AG20443 (cell line): ENCODE results near the gene MGAT2.

Experiments used
- DNase-seq: peaks from one replicate; pipeline ENCODE4 v3.0.0; 2012; ENCODE audit warnings: low spot score, mixed read lengths

The MGAT2 gene

GRCh38 chr14:49620182-49621113, at the start of gene MGAT2, which contains the start of gene RPL36AL:
Gene MGAT2 (plus strand): TSS chr14:49620799. CDS start chr14:49621269, 470 bp downstream.
Gene RPL36AL (minus strand): TSS chr14:49620626. CDS start chr14:49619104, 1,522 bp downstream.
- peak; percentile 98 for DNase-seq

DNA sequence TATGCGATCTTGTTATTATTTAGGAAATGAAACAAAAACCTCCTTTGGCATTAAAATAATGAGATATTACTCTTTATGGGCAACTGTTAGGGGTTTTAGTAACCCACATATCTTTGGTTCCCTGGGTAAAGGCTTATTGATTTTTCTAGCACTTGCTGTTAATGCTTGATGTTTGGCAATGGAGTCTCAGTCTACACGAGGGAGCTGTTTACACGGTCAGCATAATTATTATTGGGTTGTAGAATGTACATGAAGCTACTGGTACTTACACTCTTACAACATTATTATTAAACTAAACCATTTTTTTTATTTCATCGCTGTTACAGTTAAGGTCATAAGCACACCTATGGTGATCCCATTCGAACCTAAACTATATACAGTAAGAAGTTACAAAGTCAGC, 46.6 kb upstream of the MGAT2 start:
- no peak for DNase-seq

- no peak for DNase-seq
These were observed 42.5 kb upstream of the MGAT2 start for GRCh38 chr14:49578141-49578540.

DNA sequence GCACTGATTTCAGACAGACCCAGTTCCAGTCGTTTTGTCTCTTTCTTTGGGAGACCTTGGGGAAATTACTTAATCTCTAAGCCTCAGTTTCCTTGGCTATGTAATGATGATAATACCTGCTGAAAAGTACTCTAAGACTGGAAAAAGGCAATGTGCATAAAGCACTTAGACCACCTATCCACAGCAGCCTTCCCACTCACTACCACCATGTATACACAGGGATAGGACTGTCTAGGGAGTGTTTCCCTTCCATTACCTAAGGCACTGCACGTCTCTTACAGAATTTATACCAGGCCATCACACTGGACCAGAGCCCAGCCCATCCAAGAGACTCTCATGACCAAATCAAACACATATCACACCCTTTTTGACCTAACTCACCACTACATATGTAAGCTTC, 40.8 kb upstream of the MGAT2 start:
- no peak for DNase-seq

DNA sequence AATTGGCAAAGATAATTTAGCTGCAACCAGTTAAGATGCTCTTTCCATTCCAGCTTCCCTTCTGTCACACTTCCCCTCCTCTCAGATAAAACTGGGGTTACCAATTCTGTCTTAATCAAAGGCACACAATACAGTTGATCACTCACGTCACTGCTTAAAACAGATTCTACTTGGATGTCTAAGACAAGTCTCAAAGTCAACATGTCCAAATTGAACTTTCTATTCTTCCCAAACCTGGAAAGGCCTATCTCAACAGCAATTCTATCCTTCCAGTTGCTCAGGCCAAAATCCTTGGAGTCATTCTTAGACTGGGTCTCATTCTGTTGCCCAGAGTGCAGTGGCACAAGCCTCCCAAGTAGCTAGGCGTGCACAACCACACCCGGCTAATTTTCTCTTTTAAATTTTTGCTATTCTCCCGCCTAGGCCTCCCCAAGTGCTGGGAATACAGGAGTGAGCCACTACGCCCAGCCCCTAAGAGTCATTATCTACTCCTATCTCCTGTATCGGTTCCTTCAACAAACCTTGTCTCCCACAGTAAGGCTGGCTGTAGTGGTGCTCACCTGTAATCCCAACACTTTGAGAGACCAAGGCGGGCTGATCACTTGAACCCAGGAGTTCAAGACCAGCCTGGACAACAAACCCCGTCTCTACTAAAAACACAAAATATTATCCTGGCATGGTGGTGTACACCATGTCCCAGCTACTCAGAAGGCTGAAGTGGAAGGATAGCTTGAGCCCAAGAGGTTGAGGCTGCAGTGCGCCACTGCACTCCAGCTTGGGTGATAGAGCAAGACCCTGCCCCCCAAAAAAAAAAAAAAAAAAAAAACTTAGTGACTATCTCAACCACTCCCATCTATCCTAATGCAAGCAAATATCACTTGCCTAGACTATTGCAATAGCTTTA, 39.1 kb upstream of the MGAT2 start:
- DNase-seq, result no peak

GRCh38 chr14:49582113-49582977, 38.3 kb upstream of the MGAT2 start:
- no peak for DNase-seq

DNA sequence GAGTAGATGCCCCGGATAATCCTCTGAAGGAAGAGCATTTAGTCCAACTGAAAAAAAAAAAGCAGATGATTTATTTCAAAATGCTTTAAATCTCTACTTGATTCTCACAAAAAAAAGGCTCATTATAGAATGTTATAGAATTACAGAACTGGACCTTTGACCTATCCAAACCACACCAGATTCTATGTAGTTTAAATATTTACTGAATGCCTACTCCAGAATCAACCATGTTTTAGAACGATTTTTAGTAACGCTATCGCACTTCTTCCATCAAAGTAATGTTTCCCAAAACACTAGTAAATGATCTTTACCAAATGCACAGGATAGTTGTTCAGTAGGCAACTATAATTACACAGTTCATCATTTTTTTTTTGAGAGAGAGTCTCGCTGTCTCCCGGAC, 37.0 kb upstream of the MGAT2 start:
- no peak for DNase-seq

DNA sequence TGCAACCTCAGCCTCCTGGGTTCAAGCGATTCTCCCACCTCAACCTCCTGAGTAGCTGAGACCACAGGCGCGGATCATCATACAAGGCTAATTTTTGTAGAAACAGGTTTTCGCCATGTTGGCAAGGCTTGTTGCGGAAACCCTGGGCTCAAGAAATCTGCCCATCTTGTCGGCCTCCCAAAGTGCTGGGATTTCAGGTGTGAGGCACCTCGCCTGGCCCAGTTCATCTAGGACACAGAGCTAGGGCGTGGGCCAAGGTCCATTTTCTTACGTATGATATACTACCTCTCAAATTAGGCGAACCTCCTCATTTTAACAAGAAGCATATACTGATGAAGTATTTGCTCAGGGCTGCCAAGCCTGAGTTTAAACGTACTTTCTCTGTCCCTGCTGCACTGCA, 36.5 kb upstream of the MGAT2 start:
- no peak for DNase-seq

- peak; percentile 8 for DNase-seq
These were observed 35.5 kb upstream of the MGAT2 start for GRCh38 chr14:49584981-49585640.

DNA sequence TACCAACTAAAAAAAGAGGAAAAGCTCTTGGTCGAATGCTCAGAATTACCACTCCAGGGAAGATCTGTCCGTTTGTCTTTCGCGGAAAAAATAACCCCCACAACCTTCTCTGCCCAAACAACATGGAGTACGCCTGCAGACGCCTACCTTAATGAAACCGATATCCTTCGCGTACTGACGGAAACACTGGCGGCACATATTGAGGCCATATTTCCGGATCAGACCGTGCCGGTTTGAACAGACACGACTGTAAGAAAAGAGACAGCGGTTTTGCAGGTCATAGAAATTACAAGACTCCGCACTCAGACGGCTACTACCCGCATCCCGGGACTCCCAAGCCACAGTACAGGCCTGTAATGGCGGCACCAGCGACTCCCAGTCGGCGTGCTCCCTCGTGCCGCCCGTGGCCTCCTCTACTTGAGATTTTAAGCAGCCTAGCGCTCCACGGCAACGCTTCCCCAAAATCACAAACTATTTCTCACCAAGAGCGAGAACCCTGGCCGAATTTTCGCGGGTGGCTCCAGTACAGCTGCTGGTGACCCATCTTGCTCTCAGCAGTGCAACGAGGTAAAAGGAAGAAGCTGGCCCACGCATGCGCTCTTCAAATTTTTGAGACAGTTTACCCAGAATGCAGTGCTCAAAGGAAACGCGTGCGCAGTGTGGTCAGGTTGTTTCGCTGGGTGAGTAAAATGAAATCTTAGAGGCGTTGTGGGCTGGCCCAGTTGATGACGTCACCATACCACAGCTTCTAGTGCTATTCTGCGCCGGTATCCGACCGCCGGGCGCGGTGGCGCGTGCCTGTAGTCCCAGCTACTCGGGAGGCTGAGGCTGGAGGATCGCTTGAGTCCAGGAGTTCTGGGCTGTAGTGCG, 34.6 kb upstream of the MGAT2 start, which contains the start of gene RPS29:
TSS of gene RPS29 (minus strand) at position 578 of the 870 bp plus-strand sequence. CDS start at position 544, 34 bp downstream.
- DNase-seq, result peak; percentile 97

DNA sequence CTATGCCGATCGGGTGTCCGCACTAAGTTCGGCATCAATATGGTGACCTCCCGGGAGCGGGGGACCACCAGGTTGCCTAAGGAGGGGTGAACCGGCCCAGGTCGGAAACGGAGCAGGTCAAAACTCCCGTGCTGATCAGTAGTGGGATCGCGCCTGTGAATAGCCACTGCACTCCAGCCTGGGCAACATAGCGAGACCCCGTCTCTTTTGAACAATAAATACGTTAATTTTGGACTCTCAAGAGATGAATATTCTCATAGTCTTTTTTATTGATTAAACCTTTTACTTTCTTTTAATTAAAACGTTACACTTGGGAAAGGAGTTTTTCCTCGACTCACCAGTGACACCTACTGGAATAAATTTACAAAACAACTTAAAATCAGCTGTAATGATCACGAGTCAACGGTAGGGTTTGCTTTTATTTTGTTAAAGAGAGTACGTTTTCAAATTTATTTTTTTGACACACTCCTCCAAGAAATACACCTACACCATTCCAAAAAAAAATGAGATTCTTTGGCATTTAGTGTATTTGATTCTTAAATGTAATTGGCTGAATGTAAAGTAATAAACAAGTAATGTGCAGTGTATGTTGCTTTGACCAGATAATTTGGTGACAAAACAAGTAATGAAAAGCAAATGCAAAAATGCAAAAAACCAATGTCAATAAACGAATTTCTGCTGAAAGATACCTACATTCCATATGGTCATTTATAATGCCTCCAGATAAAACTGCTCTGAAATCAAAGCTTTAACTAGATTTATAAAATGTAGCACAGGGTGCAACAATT, 33.7 kb upstream of the MGAT2 start:
- peak; percentile 54 for DNase-seq

GRCh38 chr14:49589387-49589786, 31.2 kb upstream of the MGAT2 start:
- no peak for DNase-seq

DNA sequence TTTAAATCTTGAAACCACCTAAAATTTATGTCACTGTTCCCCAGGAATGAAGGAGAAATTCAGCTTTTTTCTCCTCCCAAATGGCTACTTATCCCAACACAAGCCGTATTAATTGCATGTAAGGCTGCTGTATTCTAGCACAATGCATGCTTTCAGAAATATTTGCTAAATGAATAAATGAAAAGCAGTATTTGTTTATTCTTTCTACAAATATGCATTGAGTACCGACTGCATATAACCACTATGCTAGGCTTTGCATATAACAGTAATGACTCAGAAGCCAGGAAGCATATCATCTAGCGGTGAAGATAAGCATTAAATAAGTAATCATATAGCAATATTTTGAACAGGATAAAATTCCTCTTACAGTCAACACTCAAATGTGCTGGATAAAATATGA, 27.6 kb upstream of the MGAT2 start:
- no peak for DNase-seq

DNA sequence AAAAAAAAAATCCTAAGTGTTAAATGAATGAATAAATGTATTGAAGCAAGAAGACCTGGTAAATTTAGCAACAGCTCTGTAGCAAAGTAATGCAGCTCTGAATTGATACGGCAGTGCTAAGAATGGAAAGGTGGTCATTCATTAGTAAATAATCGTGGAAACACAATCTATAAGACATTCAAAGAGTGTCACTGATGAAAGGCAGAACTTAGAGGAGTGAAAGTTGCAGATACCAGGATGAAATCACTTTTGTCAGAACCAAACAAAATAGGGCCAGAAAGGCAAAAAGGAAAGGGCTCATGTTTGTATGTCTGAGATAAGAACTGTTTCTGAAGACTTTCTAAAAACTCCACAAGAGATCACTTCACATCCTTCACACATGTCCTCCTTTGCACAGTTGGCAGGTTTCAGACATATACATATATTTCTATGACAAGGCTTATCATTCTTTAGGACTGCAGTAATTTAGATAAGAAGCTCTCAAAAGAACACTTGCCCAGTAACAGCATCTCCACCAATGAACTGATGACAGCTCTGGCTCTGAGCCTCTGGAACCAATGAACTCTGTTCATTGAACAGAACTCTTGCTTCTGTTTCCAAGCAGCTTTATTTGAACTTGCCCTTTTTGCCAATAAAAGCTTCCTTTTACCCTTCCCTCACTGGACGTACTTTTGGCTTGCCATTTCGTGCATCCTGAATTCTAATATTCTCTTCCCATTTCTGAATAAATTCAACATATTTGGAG, 26.1 kb upstream of the MGAT2 start:
- peak; percentile 18 for DNase-seq

GRCh38 chr14:49598189-49598484, 22.5 kb upstream of the MGAT2 start:
- no peak for DNase-seq

DNA sequence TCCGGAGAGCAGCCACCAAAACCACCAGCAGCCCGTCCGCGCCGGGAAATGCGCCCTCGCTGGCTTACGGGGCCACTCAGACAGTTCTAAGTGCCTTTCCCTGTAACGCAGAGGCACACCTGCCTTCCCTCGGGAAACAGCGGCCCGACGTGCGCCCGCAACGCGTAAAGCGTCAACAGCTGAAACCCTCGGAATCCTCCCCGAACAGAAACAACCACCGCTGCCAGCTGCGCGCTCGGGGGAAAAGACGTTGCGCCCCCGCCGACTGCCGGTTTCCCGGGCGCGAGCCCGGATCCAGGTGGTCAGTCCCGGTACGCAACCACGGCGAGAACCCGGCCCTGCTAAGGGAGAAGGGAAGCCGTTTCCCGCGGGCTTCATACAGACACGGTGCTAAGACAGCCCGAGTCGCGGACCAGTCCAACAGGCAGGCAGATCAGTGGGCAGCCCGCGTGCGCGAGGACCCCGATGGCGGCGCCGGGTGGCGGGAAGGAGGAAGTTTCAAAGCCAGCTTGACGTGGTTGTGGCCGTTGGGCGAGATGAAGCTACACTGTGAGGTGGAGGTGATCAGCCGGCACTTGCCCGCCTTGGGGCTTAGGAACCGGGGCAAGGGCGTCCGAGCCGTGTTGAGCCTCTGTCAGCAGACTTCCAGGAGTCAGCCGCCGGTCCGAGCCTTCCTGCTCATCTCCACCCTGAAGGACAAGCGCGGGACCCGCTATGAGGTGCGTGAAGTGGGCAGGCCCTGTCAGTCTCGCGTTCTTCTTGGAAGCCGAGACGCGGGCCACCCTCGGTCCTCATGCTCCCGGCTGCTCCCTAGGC, 21.9 kb upstream of the MGAT2 start, which contains the start of gene LRR1:
TSS of gene LRR1 (plus strand) at position 456 of the 816 bp plus-strand sequence. CDS start at position 537, 81 bp downstream.
- DNase-seq, result peak; percentile 91

DNA sequence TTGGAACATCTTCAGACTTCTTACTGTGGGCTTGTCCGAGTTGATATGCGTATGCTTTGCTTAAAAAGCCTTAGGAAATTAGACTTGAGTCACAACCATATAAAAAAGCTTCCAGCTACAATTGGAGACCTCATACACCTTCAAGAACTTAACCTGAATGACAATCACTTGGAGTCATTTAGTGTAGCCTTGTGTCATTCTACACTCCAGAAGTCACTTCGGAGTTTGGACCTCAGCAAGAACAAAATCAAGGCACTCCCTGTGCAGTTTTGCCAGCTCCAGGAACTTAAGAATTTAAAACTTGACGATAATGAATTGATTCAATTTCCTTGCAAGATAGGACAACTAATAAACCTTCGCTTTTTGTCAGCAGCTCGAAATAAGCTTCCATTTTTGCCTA, 13.0 kb upstream of the MGAT2 start:
- no peak for DNase-seq

- no peak for DNase-seq
These were observed 8.3 kb upstream of the MGAT2 start for GRCh38 chr14:49612251-49612650.
